AG09319 (cell line): Measurements from ENCODE around the gene RPL35.

ENCODE experiments used
- DNase-seq: peaks from one replicate; pipeline ENCODE4 v3.0.0-alpha.2; 2010; ENCODE audit warnings: low read depth; ENCODE audit errors: extremely low read depth
- CTCF ChIP-seq: IDR thresholded peaks from 2 replicates; pipeline ENCODE4 v1.5.1; 2011; ENCODE audit warnings: low read depth, mild to moderate bottlenecking, inconsistent platforms, low read length, moderate library complexity

The RPL35 gene

GRCh38 chr9:124877021-124877782 is 15.4 kb upstream of the RPL35 start:
- no peak for TF ChIP-seq CTCF

GRCh38 chr9:124875501-124875900 is 13.7 kb upstream of the RPL35 start:
- TF ChIP-seq CTCF: no peak
- no peak for DNase-seq

More at GRCh38 chr9:124877021-124877782, 15.4 kb upstream of the RPL35 start:
- DNase-seq: no peak

- no peak for TF ChIP-seq CTCF
- DNase-seq: no peak
These were observed 11.9 kb upstream of the RPL35 start for GRCh38 chr9:124873664-124874063.

GRCh38 chr9:124871156-124871561 is 9.4 kb upstream of the RPL35 start:
- no peak for TF ChIP-seq CTCF

GRCh38 chr9:124870723-124871122 is 9.0 kb upstream of the RPL35 start:
- DNase-seq: no peak
- TF ChIP-seq CTCF: no peak

More at GRCh38 chr9:124871156-124871561, 9.4 kb upstream of the RPL35 start:
- DNase-seq: no peak

GRCh38 chr9:124869986-124870560 is 8.3 kb upstream of the RPL35 start:
- no peak for TF ChIP-seq CTCF
- DNase-seq: no peak

GRCh38 chr9:124869466-124869985 is 7.8 kb upstream of the RPL35 start:
- DNase-seq: no peak
- TF ChIP-seq CTCF: no peak
